HL-60 (cell line): ENCODE results near the gene PLA2G4C.

ENCODE experiments used
- CTCF ChIP-seq: IDR thresholded peaks from one replicate; pipeline ENCODE4 v1.5.1; 2011; ENCODE audit warnings: low read length, control low read depth, inconsistent platforms; ENCODE audit not compliant: insufficient read depth
- POLR2AphosphoS5 ChIP-seq: IDR thresholded peaks from 2 replicates; pipeline ENCODE4 v1.6.1; 2012; ENCODE audit warnings: low read depth
- REST ChIP-seq: IDR thresholded peaks from 2 replicates; pipeline ENCODE4 v1.6.1; 2012; ENCODE audit warnings: low read depth; ENCODE audit not compliant: insufficient replicate concordance
- SPI1 ChIP-seq: IDR thresholded peaks from 2 replicates; pipeline ENCODE4 v1.6.1; 2012; ENCODE audit warnings: low read depth, mild to moderate bottlenecking, borderline replicate concordance

- TF ChIP-seq CTCF (no peak), REST (no peak), POLR2AphosphoS5 (no peak), SPI1 (no peak)
Measured at GRCh38 chr19:48158210-48158790, 47.7 kb upstream of the PLA2G4C start.
